ENCODE measurements around the gene TMED6. TPM values are rescaled to one million over a fixed set of nuclear protein-coding genes. Genes with fewer than 3 reads are reported as not detected.

TMED6 gene
- total and polyA plus RNA-seq, 2 donors (not counting 3 experiments of a cell fraction or from before 2014, with no cell fraction given): 1.2 TPM; not detected in 1

DNA sequence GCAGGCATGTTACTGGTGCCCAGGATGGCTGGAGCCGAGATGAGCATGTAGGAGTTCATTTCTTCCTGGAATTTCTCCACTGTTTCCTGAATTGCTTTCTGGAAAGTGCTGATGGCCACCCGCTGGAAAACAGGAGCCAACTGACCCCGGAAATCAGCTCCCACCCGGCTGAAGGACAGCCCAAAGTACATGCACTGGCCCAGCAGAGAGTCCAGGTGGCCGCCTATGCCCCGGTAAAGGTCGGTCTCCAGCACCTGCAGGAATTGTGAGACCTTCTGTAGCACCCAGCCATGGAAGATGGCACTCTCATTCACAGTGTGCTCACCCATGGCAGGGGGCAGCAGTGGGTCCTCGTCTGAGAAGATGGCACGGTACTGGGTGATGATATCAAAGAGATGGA, 16.9 kb downstream of the TMED6 start:
- H3K9me3 ChIP-seq (replicated peaks; ENCODE audit: control insufficient read depth, insufficient read depth, low read length): no peaks in the 10 kb centered on the region
- H3K9ac ChIP-seq (replicated peaks; ENCODE audit: extremely low read depth, insufficient read depth, low read length): no peak overlapping the region
- no peak for TF ChIP-seq POLR2AphosphoS5 (IDR thresholded peaks at IDR 0.05; ENCODE audit: insufficient read depth, low read depth, low read length)
- TF ChIP-seq, protein P1, sequence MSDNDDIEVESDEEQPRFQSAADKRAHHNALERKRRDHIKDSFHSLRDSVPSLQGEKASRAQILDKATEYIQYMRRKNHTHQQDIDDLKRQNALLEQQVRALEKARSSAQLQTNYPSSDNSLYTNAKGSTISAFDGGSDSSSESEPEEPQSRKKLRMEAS (IDR thresholded peaks at IDR 0.05; ENCODE audit: insufficient read depth, insufficient read length): no peak
- no peak for TF ChIP-seq FOS (IDR thresholded peaks at IDR 0.05; ENCODE audit: borderline replicate concordance, insufficient read depth, low read length)
- no peak for TF ChIP-seq GATA2 (IDR thresholded peaks at IDR 0.05; ENCODE audit: insufficient read depth, insufficient read length, low read depth, low read length)
- no peak for TF ChIP-seq JUN (IDR thresholded peaks at IDR 0.05; ENCODE audit: borderline replicate concordance, insufficient read depth, insufficient read length, low read depth)
- no peak for TF ChIP-seq EZH2 (IDR thresholded peaks at IDR 0.05; ENCODE audit: borderline replicate concordance, low read depth, low read length, severe bottlenecking)
- no peak for TF ChIP-seq CTCF (IDR thresholded peaks at IDR 0.05; ENCODE audit: extremely low read depth in 1 of 2, insufficient read depth in 1 of 2, low read depth in 1 of 2, low read length in 2 of 2)
- no peak for TF ChIP-seq MYC (IDR thresholded peaks at IDR 0.05; ENCODE audit: low read depth, low read length)
- no peak for TF ChIP-seq POLR2A (IDR thresholded peaks at IDR 0.05; ENCODE audit: low read depth, low read length)
- DNase-seq (ENCODE audit: low read depth, low spot score) (no peak), FAIRE-seq (no peak)
- H3K36me3 ChIP-seq (ENCODE audit: control insufficient read depth in 2 of 2, extremely low read depth in 1 of 2, insufficient read depth in 2 of 2, low read length in 2 of 2): peaks cover 9 to 20% of the 10 kb centered on the region in 2 experiments
- peaks cover 9% of the 10 kb centered on the region for H3K79me2 ChIP-seq (ENCODE audit: control insufficient read depth, insufficient read depth, low read length)
- no peaks in the 10 kb centered on the region for H3K9me1 ChIP-seq (replicated peaks; ENCODE audit: control insufficient read depth, extremely low read depth, insufficient read depth, low read length)
- H4K20me1 ChIP-seq (replicated peaks; ENCODE audit: control insufficient read depth, extremely low read depth, insufficient read depth, low read length): no peaks in the 10 kb centered on the region
- H3K27ac ChIP-seq (ENCODE audit: insufficient read depth, low read depth, low read length): no peak overlapping the region
- intact Hi-C loops (cut with micrococcal nuclease): no loop called here
- no TSS peak for BruUV-seq (replicated peaks)
- peaks cover 10% of the 10 kb centered on the region for H3K4me1 ChIP-seq (ENCODE audit: control insufficient read depth, extremely low read depth, insufficient read depth, low read length)
- H3K27me3 ChIP-seq (ENCODE audit: control insufficient read depth in 2 of 2, insufficient read depth in 2 of 2, low read length in 2 of 2): no peaks in the 10 kb centered on the region
- dilution Hi-C loops (cut with MboI; ENCODE audit: extremely low pct_ligation_motif_present, low sequenced_read_pairs): no loop called here
- POLR2A ChIA-PET: no interaction called here
- CTCF ChIA-PET: no interaction called here
- no peak overlapping the region for H2AFZ ChIP-seq (ENCODE audit: low read depth, low read length)
- H3K4me2 ChIP-seq (ENCODE audit: insufficient read depth, low read length): no peak overlapping the region
- H3K4me3 ChIP-seq (replicated peaks in 1 of 3; ENCODE audit: insufficient read depth in 1 of 3, low read depth in 1 of 3, low read length in 3 of 3): no peak overlapping the region

Data from endothelial cell of umbilical vein (primary cell).